NCI-H128 (cell line): ENCODE data around the gene S100A8.

ENCODE experiments used
- DNase-seq: peaks from one replicate; lab custom pipeline; 2025; ENCODE audit not compliant: unreplicated experiment; lab: John Stamatoyannopoulos, UW

S100A8 gene

GRCh38 chr1:153393926-153394325, 3.1 kb upstream of the S100A8 start:
- no peak for DNase-seq

GRCh38 chr1:153392822-153393221, 1.9 kb upstream of the S100A8 start:
- no peak for DNase-seq

DNA sequence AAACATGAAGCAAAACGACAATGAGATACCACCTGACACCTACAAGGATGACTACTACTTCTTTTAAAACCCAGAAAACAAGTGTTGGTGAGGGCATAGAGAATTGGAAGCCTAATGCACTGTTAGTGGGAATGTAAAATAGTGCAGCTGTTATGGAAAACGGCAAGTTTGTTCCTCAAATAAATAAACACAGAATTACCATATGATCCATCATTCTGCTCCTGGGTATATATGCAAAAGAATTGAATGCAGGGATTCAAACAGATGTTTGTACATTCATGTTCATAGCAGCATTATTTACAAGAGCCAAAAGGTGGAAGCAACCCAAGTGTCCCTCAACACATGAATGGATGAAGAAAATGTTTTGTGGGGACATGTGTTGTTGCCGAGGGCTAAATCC, 1.4 kb upstream of the S100A8 start:
- no peak for DNase-seq

GRCh38 chr1:153389973-153390879, 647 bp downstream of the S100A8 start:
- no peak for DNase-seq

- DNase-seq, result no peak
Observed at GRCh38 chr1:153389401-153389800, 1.5 kb downstream of the S100A8 start.

- no peak for DNase-seq
Observed at GRCh38 chr1:153387785-153388184, 3.1 kb downstream of the S100A8 start.

DNA sequence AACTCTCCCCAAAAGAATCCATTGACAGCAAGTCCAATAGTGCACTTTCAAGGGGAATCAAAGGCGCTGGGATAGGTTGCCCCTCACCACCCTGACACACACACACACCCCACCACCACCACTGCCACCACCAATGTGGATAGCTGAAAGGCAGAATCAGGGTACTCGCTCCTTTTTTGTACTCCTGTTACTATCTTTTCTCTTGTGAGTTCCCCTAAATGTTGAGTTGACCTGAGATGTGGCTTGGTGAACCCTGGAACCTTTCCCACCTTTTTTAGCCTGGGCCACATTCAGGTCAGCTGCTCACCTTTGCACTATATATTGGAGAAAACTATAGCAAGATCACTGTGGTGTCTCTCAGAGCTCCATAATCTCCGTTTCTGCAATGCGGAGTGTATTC, 3.9 kb downstream of the S100A8 start:
- DNase-seq, result no peak

GRCh38 chr1:153386500-153386901, 4.4 kb downstream of the S100A8 start:
- DNase-seq, result no peak

GRCh38 chr1:153384958-153385580, 5.8 kb downstream of the S100A8 start:
- DNase-seq, result no peak

DNA sequence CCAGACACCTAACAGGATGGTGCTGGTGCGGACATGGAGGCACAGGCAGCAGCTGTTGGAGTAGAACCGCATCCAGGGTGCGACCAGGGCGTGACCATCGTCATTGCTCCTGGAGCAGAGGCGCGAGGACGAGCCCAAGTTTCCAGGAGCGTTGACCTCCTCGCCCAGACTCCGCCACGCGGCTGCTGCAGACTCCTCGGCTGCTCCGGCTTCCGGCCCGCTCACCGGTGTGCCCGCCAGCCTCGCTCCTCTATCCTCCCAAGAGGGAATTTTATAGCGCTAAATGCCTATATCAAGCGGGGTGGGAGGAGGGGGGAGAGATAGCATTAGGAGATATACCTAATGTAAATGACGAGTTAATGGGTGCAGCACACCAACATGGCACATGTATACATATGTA, 10.2 kb downstream of the S100A8 start:
- DNase-seq, result no peak

DNA sequence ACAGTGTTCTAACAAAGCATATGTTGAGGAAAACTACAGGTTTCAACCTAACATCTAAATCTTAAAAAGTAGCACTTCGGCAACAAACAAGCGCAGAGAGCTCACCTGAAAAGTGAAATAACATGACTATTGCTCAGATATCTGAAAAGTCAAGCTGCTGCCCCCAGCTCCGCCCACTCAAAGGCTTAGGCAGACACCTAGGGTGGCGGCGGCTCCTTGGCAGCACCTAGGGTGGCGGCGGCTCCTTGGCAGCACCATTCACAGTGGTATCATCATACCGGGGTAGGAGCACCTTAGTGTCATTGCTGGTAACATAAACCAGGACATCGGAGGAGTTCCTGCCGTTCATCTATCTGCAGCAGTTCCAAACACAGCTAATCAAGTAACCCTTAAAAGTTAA, 11.3 kb downstream of the S100A8 start:
- no peak for DNase-seq

DNA sequence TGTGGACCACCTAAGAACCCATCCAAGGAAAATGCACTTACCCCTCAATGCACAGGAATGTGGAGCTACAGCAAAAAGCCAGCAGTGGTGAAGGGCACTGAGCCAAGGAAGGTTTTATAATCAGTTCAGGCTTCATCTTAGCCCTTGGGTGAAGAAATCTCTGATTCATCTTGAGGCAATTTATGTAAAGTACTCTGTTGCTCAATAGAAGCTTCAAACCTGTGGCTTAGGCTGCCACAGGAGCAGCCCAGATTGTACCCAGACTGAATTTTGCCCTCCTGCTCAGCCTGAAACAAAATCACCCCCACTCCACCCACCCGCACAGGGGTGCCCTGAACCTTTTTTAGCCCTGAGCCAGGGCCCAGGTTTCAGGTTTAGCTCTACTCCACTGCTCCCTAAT, 15.4 kb downstream of the S100A8 start, which contains the start of gene S100A12:
S100A12 (minus strand) TSS at position 111 of the 400 bp plus-strand sequence. CDS start 1,029 bp downstream, outside the sequence.
- DNase-seq, result no peak

- no peak for DNase-seq
Observed at GRCh38 chr1:153374071-153374470, 16.8 kb downstream of the S100A8 start.

- DNase-seq, result no peak
Observed at GRCh38 chr1:153372571-153372970, 18.3 kb downstream of the S100A8 start.

DNA sequence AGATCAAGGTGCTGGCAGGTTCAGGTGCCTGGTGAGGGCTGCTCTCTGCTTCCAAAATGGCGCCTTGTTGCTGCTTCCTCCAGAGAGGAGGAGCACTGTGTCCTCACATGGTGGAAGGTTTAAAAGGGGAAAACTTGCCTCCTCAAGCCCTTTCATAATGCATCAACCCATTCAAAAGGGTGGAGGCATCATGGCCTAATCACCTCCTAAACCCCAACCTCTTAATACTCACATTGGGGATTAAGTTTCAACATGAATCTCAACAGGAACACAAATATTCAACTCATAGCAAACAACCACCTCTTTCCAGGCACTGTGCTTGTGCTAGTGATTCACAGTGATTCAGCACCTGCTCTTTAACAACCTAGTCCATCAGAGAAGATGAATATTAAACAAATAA, 19.6 kb downstream of the S100A8 start:
- DNase-seq, result no peak

DNA sequence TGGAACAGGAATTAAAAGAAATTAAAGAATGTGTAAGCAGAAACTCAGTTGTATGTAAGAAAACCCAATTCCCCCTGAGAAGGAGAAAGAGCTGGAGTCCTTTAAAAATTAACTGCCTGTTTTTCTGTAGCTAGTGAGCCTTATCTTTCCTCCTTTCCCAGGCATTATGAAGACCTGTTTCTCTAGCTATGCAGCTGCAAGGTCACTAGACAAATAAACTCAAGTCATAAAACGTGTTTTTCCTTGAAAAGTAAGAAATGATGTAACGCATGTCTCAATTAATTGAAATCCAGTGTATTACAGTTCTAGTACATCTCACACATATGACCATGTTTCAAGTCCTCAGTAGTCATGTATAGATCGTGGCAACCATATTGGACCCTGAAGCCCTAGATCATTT, 20.7 kb downstream of the S100A8 start:
- no peak for DNase-seq

DNA sequence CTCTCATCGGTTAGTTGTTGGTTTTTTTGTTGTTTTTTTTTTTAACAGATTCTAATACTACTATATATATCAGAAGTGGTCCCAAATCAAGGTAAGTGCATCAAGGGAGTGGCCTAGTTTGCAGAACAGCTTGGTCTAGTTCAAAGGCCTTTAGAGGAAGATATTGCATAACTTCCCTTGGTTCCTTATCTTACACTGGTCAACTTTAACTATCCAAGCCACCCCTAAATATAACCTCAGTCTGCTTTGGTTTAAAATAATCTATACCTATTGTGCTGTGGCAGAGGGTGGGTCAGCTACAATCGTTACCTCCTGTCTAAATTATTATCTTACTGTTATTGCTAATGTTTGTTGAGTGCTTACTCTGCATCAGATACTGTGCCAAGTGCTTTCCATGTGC, 22.4 kb downstream of the S100A8 start:
- DNase-seq, result no peak

DNA sequence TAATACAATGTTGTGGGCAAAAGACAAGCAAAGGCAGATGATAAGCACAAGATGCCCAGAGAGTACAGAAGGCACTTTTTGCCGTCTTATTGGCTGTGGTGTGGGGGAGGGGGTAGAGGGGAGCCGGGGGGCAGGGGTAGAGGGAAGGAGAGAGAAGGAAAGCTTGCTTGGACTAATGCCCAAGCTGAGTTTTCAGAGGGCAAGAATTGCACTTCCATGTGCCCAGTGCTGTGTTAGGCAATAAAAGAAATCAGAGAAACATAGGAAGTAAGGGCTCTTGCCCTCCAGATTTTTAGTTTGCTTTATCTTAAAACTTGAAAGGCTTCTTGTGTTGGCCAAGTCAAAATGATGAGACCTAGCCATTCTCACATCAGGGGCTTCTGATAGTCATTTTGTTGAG, 23.8 kb downstream of the S100A8 start:
- no peak for DNase-seq

DNA sequence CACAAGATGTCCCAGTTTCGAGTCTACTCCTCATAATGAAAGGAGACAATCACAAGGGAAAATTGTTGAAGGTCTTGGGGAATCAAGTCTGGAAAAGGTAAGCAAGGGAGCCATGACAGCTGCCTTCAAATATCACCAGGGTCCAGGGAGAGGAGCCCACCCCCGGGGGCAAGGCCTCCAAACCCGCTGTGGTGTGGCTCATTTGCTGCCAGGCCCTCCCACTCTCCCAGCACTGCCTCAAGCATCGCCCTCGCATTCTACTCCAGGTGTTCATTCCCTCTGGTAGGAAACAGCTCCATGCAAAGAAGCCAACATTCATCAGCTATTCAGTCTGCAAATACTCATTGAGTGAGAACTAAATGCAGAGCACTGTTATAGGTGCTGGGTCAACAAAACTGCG, 24.6 kb downstream of the S100A8 start:
- no peak for DNase-seq

GRCh38 chr1:153365696-153366095, 25.2 kb downstream of the S100A8 start:
- no peak for DNase-seq

- DNase-seq, result no peak
Observed at GRCh38 chr1:153364766-153365666, 25.9 kb downstream of the S100A8 start.
